ENCODE measurements around the gene SFMBT2.

DNA sequence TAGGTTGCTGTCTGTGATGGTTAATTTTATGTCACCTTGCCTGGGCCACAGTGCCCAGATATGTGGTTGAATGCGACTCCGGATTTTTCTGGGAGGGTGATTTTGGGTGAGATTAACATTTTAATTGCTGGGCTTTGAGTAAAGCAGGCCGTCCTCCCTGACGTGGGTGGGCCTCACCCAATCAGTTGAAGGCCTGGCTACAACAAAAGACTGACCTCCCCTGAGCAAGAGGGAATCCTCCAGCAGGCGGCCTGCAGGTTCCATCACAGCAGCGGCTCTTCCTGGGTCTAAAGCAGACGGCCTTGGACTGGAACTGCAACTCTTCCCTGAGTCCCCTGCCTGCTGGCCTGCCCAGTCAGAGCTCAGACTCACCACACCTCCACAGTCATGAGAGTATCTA is 114.2 kb downstream of the SFMBT2 start:
- TF ChIP-seq POLR2AphosphoS5 (IDR thresholded peaks at IDR 0.05; ENCODE audit: borderline replicate concordance, low read depth, low read length) (no peak), EZH2 (IDR thresholded peaks at IDR 0.05) (no peak), FOXP2 (optimal IDR thresholded peaks at IDR 0.05; ENCODE audit: control extremely low read depth, extremely low read length, insufficient read depth) (no peak)

Measured in SK-N-MC (cell line).